AG08395 (cell line): ENCODE data around the gene STRIP1.
"Not testable (repeated sequence)": the region's sequence is repeated elsewhere in the genome, so short reads cannot be mapped to it uniquely, and the experiment has no call there.

Source experiments
- DNase-seq: peaks from one replicate; pipeline ENCODE4 v3.0.0; 2012; ENCODE audit warnings: mixed read lengths, low spot score

The STRIP1 gene

GRCh38 chr1:110007046-110007830 is 27.2 kb upstream of the STRIP1 start:
- DNase-seq: no peak

DNA sequence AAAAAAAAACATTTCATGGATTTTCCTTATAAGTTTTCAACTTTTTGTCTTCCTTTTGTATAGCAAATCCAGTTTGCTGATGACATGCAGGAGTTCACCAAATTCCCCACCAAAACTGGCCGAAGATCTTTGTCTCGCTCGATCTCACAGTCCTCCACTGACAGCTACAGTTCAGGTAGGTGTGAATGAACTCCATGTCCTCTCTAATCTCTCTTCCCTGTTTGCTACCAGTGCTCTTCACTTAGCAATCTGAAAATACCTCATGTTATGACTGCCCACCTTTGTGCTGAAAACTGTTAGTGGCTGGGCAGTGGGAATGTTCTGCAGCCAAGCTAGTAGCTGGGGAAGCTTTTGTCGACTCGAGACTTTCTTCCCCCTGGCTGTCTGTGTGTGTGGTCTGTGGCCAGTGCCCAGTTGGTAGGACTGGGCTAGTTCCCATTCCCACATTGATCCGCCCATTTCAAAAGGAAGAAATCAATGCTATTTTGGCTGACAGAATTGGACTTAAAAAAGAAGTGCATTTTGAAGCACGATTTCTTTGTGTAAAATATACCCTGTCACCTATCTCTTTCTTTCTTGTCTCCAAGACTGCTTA is 25.4 kb upstream of the STRIP1 start:
- DNase-seq: no peak

DNA sequence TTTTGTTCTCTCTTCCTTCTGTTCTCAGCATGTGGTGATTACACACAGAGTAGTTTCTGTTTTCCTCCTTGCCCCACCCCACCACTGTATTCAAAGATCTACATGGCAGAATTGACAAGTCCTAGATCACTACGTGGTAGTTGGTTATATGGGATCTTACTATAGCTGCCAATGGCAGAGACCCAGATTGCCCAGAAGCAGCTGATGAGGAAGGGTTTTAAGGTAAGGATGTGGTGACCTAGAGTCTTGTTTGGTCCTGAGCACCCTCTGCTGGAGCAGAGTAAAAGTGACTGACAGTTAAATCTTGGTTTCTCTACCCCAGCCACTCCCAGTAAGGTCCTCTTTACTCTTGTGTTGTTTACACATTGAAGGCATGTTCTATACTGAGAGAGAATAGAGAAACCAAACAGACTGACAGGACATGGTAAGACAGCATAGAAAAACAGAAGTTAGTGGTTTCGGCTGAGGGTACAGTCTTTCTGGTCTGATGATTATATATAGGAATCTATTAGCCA is 22.8 kb upstream of the STRIP1 start:
- peak; percentile 65 for DNase-seq

- no peak for DNase-seq
Observed at GRCh38 chr1:110012100-110012780, 22.2 kb upstream of the STRIP1 start.

GRCh38 chr1:110017792-110018191 is 16.6 kb upstream of the STRIP1 start:
- DNase-seq: no peak

- DNase-seq: no peak
Observed at GRCh38 chr1:110018396-110018795, 16.0 kb upstream of the STRIP1 start.

DNA sequence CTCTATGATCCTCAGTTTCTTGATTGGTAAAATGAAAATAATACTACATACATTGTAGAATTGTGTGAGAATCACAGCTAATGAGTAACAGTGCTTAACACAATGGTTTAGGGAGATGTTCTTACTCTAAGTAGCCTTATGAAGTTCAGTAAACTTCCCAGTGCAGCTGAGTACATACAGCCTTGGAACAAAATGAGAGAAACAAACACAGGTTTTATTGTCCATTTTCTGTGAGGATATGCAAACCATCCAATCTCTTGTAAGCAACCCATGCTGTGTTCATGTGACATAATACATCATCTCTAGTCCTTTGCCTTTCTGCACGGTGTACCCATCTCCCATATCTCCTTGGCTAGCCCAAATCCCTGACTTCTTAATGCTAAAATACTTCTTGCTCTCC is 14.7 kb upstream of the STRIP1 start:
- no peak for DNase-seq

DNA sequence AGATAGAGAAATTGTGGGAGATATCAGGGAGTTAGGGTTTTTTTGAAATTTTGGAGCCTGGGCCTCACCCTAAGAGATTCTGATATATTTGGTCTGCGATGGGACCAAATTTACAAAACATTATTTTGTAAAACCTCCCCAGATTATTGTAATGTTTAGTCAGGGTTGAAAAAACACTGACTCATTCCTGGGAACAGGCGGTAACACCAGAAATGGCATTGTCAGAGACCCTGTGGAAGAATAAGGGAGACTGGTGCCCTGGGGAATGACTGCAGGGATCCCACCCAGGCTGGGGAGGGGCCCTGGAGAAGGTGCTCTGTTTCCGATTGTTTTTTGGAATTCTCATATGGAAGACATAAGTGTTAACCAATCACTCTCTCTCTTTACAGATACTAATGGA is 13.1 kb upstream of the STRIP1 start:
- no peak for DNase-seq

DNA sequence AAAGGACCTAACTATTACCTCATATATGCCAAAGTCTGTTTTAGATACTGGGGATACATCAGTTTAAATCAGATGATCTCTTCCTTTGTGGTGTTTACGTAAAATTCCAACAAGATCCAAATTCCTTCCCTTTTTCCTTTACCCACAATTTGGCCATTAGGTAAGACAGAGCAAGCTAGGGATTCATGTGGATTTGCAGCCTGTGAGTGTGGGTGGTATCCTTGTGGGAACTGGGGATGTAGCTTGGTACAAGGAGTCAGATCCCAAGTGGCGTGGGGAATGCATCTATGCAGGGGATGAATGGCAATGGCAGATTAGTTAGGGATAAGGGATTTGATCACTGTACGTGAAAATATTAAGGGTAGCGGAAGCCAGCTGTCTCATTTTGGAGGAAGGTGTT is 9.8 kb upstream of the STRIP1 start:
- DNase-seq: no peak

DNA sequence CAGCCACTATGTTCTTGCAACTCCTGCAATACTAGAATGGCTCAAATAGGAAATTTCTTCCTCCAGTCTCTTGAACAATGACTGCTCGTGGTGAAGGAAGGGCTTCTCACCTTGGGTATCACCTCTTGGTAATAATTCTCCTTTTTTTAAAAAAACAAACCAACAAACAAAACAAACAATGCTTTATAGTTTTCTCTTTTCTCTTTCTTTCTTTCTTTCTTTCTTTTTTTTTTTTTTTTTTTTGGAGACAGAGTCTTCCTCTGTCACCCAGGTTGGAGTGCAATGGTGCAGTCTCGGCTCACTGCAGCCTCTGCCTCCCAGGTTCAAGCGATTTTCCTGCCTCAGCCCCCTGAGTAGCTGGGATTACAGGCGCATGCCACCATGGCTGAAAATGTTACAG is 3.7 kb upstream of the STRIP1 start:
- DNase-seq: not testable (repeated sequence)

- no peak for DNase-seq
Observed at GRCh38 chr1:110032327-110032726, 2.1 kb upstream of the STRIP1 start.

DNA sequence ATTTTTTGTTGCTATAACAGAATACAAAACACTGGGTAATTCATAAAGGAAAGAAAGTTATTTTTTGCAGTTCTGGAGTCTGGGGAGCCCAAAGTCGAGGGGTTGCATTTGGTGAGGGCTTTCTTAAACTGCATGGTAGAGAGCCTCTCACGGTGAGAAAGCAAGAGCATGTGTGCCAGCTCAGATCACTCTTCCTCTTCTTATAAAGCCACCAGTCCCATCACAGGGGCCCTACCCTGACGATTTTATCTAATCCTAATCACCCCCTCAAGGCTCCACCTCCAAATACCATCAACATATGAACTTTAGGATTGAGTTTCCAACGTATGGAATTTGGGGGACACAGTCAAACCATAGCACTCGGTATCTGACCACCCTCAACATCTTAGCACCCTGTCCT is 1.0 kb upstream of the STRIP1 start:
- no peak for DNase-seq

GRCh38 chr1:110034040-110034450 is 379 bp upstream of the STRIP1 start:
- DNase-seq: no peak

GRCh38 chr1:110035236-110035752 is 870 bp downstream of the STRIP1 start:
- peak; percentile 36 for DNase-seq

DNA sequence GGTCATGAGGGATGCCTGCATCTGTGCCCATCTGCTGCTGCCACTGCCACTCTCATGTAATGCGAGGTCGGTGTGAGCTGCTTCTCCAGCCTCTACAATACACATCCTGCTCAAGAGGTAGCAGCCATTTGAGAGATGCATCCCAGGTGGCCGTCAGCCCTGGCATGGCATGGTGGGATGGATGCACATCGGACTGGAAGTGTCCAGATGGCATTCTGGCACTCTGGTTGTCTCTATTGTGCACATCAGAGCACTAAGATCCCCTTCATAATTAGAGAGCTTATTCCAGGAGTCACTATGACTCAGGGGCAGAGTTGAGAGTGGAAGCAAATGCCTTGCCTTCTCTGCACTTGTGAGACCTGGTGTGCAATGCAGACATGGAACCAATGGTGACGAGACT is 3.8 kb downstream of the STRIP1 start:
- no peak for DNase-seq

- no peak for DNase-seq
Observed at GRCh38 chr1:110039641-110040040, 5.2 kb downstream of the STRIP1 start.

DNA sequence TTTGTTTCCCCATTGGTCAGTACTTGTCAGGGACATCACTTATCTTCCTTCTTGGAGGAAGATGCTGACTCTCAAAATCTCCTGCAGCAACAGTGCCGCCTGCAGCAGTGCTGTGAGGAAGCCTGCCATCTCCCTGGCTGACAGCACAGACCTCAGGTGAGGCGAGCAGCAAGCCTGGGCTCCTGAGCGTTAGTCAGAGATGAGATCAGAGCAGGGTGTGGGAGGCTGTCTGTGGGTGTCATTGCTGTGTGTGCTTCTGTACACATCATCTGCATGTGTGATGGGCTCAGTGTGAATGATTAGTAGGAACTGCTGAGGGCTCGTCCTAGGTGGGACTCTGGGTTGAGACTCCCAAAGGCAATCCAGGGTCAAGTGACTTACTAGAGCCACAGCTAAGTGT is 6.1 kb downstream of the STRIP1 start:
- DNase-seq: no peak

DNA sequence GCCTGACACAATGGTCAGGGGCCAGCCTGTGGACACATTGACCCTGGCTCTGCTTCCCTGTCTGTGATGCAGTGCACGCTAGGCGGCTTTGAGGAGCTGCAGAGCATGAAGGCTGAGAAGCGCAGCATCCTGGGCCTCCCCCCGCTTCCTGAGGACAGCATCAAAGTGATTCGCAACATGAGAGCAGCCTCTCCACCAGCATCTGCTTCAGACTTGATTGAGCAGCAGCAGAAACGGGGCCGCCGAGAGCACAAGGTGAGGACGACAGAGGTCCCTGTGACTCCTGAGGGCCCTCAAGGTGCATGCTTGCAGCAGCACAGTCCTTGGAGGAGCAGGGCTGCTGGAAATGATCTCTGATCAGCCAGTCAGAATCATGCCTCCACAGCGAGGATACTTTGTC is 8.6 kb downstream of the STRIP1 start:
- DNase-seq: no peak

GRCh38 chr1:110047463-110047862 is 13.0 kb downstream of the STRIP1 start:
- no peak for DNase-seq

DNA sequence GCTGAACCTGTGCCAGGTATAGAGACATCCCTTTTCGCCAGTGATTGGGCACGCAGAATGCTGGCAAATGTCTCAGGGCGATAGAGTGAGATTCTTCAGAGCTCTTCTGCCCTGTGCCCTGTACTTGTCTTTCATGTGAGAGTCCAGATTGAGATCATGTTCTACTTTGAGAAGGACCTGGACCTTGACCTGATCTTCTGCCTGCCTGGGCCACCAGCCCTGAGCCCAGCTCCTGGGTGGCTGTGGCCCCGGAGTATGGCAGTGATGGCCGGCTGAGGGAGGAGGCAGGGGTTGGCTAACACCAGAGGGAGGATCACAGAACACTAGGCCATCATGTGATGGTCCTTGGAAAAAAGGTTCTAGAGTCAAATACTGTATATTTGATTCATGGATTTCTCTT is 13.8 kb downstream of the STRIP1 start:
- no peak for DNase-seq

GRCh38 chr1:110048923-110049601 is 14.6 kb downstream of the STRIP1 start:
- DNase-seq: no peak
